A549 (cell line): ENCODE measurements around the gene SYTL2.

Experiments
- CHD2 ChIP-seq: fragments of 150-350 bp; IDR thresholded peaks from 2 replicates; pipeline ENCODE4 v1.6.1; 2014; ENCODE audit warnings: low read length; ENCODE audit not compliant: partially characterized antibody
- NPAS2 ChIP-seq: fragments of 250-450 bp; sonication (Bioruptor Pico); IDR thresholded peaks from 2 replicates; pipeline ENCODE4 v1.8.0; 2022; ENCODE audit warnings: mild to moderate bottlenecking, moderate library complexity, borderline replicate concordance
- TF ChIP-seq, protein P1 (sequence below): fragments of >200 bp; sonication (Bioruptor Twin); formaldehyde crosslinking; IDR thresholded peaks from 3 replicates; pipeline ENCODE4 v1.5.1; 2016

DNA sequence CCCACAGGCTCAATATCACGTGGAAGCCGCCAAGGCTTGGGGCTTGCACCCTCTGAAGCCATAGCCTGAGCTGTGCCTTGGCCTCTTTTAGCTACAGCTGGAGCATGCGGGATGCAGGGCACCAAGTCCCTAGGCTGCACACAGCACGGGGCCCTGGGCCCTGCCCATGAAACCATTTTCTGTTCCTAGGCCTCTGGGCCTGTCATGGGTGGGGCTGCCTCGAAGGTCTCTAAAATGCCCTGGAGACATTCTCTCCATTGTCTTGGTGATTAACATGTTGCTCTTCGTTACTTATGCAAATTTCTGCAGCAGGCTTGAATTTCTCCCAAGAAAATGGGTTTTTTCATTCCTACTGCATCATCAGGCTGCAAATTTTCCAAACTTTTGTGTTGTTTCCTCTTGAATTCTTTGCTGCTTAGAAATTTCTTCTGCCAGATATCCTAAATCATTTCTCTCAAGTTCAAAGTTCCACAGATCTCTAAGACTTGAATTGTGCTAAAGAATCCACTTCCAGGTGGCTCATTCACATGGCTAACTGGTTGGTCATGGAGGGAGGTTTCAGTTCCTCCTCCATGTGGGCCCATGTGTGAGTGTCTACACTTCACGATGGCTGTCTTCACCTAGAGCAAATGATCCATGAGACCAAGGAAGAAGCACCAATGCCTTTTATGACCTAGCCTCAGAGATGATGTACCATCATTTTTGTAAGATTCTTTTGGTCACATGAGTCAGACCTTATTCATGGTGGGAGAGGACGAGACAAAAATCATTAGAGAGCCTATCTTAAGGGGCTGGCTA, 138.6 kb downstream of the SYTL2 start:
- TF ChIP-seq NPAS2 (CRISPR knock-in tag) (no peak), CHD2 (no peak)
- TF ChIP-seq, protein P1, sequence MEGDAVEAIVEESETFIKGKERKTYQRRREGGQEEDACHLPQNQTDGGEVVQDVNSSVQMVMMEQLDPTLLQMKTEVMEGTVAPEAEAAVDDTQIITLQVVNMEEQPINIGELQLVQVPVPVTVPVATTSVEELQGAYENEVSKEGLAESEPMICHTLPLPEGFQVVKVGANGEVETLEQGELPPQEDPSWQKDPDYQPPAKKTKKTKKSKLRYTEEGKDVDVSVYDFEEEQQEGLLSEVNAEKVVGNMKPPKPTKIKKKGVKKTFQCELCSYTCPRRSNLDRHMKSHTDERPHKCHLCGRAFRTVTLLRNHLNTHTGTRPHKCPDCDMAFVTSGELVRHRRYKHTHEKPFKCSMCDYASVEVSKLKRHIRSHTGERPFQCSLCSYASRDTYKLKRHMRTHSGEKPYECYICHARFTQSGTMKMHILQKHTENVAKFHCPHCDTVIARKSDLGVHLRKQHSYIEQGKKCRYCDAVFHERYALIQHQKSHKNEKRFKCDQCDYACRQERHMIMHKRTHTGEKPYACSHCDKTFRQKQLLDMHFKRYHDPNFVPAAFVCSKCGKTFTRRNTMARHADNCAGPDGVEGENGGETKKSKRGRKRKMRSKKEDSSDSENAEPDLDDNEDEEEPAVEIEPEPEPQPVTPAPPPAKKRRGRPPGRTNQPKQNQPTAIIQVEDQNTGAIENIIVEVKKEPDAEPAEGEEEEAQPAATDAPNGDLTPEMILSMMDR: no peak
